ENCODE measurements around the gene NUDT2. TPM values are rescaled to one million over a fixed set of nuclear protein-coding genes. Genes with fewer than 3 reads are reported as not detected.

The NUDT2 gene
- total RNA-seq, 4 donors from 2014 or later = 15.0 to 45.3 (median 23.0) TPM

- H3K27ac ChIP-seq (replicated peaks in 1 of 4) = no peak overlapping the region
- no peak for DNase-seq (ENCODE audit: extremely low spot score)
- H3K36me3 ChIP-seq = no peaks in the 10 kb centered on the region
- no peaks in the 10 kb centered on the region for H3K9me3 ChIP-seq
- H3K4me3 ChIP-seq = no peak overlapping the region
- TF ChIP-seq CTCF (IDR thresholded peaks at IDR 0.05) (no peak), POLR2AphosphoS5 (IDR thresholded peaks at IDR 0.05) (no peak), POLR2A (IDR thresholded peaks at IDR 0.05; ENCODE audit: low read depth) (no peak), EP300 (IDR thresholded peaks at IDR 0.05) (no peak)
- peaks cover 14 to 21% (median 19%) of the 10 kb centered on the region in 4 donors for H3K4me1 ChIP-seq
- H3K27me3 ChIP-seq = no peaks in the 10 kb centered on the region
- 67% methylated on average over 1 of the region's 1 CpG for WGBS
- intact Hi-C loops (cut with DNase I) = loop anchor here (10.0 kb wide), 1 partner anchor 152 kb away; the partner anchor contains the start of gene UBAP1
Observed at GRCh38 chr9:34326690-34327089, 2.7 kb upstream of the NUDT2 start.

GRCh38 chr9:34328500-34328986 is 826 bp upstream of the NUDT2 start:
- Histone ChIP-seq H3K9me3 (no peaks in the 10 kb centered on the region), H3K36me3 (no peaks in the 10 kb centered on the region), H3K4me3 (peak overlapping the region; percentile 70 to 81 (median 76)), H3K27me3 (no peaks in the 10 kb centered on the region), H3K27ac (replicated peaks in 1 of 4) (peak overlapping the region; percentile 72 to 94 (median 83)), H3K4me1 (peaks cover 14 to 37% (median 32%) of the 10 kb centered on the region in 4 donors)
- intact Hi-C loops (cut with DNase I) = loop anchor here (10.0 kb wide), 1 partner anchor 154 kb away; the partner anchor contains the start of gene UBAP1
- TF ChIP-seq CTCF (IDR thresholded peaks at IDR 0.05) = no peak
- under 1% methylated on average over 11 of the region's 11 CpGs for WGBS
- DNase-seq (ENCODE audit: extremely low spot score) = no peak

GRCh38 chr9:34331196-34331595 is 1.8 kb downstream of the NUDT2 start:
- intact Hi-C loops (cut with DNase I) = loop anchor here (10.0 kb wide), 1 partner anchor 274 kb away; no protein-coding TSS in a partner anchor
- Histone ChIP-seq H3K36me3 (no peaks in the 10 kb centered on the region), H3K4me1 (peaks cover 14 to 55% (median 46%) of the 10 kb centered on the region in 4 donors), H3K4me3 (no peak overlapping the region), H3K9me3 (no peaks in the 10 kb centered on the region), H3K27ac (replicated peaks in 1 of 4) (no peak overlapping the region), H3K27me3 (no peaks in the 10 kb centered on the region)
- DNase-seq (ENCODE audit: extremely low spot score) = no peak
- no peak for TF ChIP-seq POLR2A (IDR thresholded peaks at IDR 0.05; ENCODE audit: low read depth)
- no peak for TF ChIP-seq EP300 (IDR thresholded peaks at IDR 0.05)
- TF ChIP-seq POLR2AphosphoS5 (IDR thresholded peaks at IDR 0.05) = no peak
- no peak for TF ChIP-seq CTCF (IDR thresholded peaks at IDR 0.05)
- WGBS = 67% methylated on average over 1 of the region's 1 CpG

GRCh38 chr9:34332076-34332964 is 3.0 kb downstream of the NUDT2 start:
- H3K4me1 ChIP-seq = peaks cover 14 to 55% (median 46%) of the 10 kb centered on the region in 4 donors
- H3K27ac ChIP-seq (replicated peaks in 1 of 4) = peak overlapping the region; percentile 2 to 38 (median 16)
- WGBS = 37% methylated on average over 7 of the region's 7 CpGs
- H3K27me3 ChIP-seq = no peaks in the 10 kb centered on the region
- intact Hi-C loops (cut with DNase I) = loop anchor here (1.0 to 10.0 kb wide), 2 partner anchors 45 to 272 kb away; no protein-coding TSS in a partner anchor
- H3K9me3 ChIP-seq = no peaks in the 10 kb centered on the region
- H3K4me3 ChIP-seq = no peak overlapping the region
- TF ChIP-seq POLR2A (IDR thresholded peaks at IDR 0.05; ENCODE audit: low read depth) = no peak
- peak; percentile 53 to 66 (median 64) for TF ChIP-seq CTCF (IDR thresholded peaks at IDR 0.05)
- TF ChIP-seq POLR2AphosphoS5 (IDR thresholded peaks at IDR 0.05) = no peak
- no peak for TF ChIP-seq EP300 (IDR thresholded peaks at IDR 0.05)
- no peak for DNase-seq (ENCODE audit: extremely low spot score)
- H3K36me3 ChIP-seq = no peaks in the 10 kb centered on the region

Data from esophagus muscularis mucosa (tissue), 4 donors.